ENCODE measurements around the gene ERICH6B.

DNA sequence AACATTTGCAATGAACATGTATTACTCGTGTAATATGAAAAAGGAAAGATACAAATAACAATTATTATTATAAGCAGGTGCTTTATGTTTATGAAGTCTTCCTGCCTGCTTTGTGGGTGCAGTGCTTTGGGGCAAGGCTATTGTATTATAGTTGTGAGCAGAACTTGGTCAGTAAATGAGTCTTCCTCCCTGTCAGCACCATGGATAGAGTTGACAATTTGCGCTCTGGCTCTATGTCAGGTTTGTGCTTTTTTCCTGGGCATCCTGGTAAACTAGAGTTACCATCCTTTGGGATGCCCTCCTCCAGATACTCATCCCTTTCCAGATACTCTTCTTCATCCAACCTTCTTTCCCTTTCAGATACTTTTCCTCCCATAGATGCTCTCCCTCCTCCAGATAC lies 19.6 kb downstream of the ERICH6B start:
- TF ChIP-seq EZH2 (IDR thresholded peaks at IDR 0.05; ENCODE audit: insufficient read depth, poor library complexity, severe bottlenecking) (no peak), EZH2phosphoT487 (IDR thresholded peaks at IDR 0.05; ENCODE audit: insufficient read depth, low read depth) (no peak)
